Measurements from ENCODE around the gene KRTAP6-2.

The KRTAP6-2 gene

DNA sequence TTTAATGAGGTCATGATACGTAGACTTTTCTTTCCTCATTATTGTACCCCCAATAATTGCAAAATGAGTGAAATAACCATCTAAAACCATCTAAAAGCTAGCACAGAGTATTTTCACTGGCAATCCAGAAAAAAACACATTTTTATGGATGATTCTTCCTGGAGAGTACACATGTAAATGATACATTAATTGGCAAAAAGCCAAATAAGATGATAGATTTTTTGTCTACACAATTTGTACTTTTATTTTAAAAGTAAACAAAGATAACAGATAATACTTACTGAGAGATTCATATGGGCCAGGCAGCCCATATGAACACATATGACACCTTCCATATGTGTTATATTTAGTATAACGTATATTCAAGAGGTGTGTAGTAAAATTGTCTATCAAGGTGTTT is 35.1 kb downstream of the KRTAP6-2 start:
- no peak for DNase-seq

DNA sequence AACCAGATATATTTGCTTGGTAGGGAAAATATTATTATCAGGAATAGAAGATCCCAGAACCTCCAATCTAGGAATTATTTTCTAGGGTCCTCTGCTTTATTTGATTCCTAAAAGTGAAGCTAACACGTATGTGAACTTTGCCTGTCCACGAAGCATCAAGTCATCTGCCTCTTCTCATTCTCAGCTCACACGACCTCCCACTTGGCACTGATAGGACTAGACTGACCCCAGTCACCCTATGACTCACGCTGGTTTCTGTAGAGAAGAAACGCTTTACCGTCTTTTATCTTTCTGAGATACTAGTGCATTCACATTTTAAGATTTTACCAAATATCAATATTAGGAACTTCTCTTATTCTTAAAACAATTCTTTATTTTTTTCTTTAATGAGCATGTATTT is 35.6 kb downstream of the KRTAP6-2 start:
- DNase-seq: no peak

DNA sequence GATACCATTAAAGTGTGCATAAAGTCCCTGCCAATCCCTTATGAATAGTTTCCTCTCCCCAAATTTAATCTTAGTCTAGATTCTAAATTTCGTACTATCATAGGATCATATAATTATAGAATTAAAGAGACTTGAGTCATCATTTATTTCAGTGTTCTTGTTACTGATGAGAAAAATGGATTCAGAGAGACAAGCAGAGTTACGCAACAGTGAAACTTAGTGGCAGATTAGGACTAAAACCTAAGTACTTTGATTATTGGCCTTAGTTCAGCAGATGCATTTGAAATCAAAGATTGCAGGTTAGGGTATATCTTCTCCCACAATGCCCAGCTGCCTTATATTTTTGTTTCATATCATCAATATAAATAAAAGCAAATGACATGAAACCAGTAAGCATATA is 36.7 kb downstream of the KRTAP6-2 start:
- no peak for DNase-seq

DNA sequence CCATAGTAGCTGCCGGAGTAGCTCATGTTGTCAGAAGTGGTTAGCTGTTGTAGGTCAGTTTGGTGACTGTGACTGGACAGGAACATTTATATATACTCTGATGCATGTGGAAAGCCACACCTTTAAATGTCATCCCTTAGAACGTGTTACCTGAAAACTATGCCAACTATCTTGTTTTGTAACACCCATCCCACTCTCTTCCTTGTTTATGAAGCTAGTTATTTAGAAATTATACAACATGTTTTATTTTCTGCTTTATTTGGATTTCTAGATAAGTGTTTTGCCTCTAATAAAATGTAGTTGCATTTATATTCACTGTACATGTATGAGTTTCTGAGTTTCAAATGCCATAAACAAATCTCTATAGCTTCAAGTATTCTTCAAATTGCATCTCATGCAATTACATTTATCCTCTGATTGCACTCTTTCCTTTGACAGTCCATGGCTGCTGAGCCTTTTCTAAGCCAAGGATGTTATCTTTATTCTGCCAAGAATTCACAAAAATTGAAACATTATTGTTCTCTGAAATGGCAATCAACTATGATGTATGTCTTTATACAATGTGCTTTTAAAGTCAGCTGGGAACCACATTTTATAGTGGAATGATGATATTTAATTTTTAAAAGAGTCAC is 37.3 kb downstream of the KRTAP6-2 start, which contains the start of gene KRTAP19-7:
TSS of gene KRTAP19-7 (minus strand) at position 51 of the 632 bp plus-strand sequence. CDS start at position 26, 25 bp downstream.
- no peak for DNase-seq

DNA sequence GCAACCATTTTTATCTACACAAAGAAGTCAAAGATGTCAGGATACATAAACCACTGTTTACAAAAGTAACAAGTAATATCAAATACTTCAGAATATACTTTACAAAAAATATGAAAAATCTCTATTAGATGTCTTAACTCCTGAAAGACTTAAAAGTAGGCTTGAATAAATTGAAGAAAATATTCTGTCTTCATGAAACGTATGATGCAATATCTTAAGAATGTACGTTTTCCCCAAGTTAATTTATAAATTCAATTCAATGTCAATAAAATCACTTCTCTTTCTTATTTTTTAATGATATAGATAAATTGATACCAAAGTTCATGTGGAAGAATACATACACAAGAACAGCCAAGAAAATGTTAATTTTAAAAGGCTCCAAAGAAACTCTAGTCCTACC is 43.6 kb downstream of the KRTAP6-2 start:
- DNase-seq: no peak

DNA sequence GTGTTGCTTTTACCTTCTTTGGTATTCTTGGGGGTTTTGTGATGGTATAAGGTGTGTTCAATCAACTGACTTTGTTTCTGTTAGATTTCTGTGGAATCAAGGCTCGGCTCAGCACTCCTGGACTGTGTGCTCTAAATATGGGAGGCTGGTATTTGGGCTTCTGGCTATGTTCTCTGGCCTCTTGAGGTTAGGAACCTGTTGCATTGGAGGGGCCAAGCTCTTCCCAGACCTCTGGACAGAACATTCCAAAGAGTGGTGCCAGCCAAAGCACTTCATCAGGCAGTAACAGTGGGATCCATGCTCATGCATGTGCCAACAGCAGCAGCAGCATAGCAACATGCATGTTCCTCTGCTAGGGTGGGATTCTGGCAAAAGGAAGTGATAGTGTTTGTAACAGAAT is 45.9 kb downstream of the KRTAP6-2 start:
- DNase-seq: no peak

All from NCI-H2227 treated with DMSO at 0.1 percent for 48 hours (cell line).